ENCODE measurements around the gene SS18. TPM values are rescaled to one million over a fixed set of nuclear protein-coding genes. Genes with fewer than 3 reads are reported as not detected.

SS18 gene
- total RNA-seq, 1 donor: 139 TPM

GRCh38 chr18:26089293-26090129 is 902 bp downstream of the SS18 start:
- peak overlapping the region; percentile 91 for H3K4me3 ChIP-seq (ENCODE audit: low read depth, low read length)
- TF ChIP-seq, protein P1, sequence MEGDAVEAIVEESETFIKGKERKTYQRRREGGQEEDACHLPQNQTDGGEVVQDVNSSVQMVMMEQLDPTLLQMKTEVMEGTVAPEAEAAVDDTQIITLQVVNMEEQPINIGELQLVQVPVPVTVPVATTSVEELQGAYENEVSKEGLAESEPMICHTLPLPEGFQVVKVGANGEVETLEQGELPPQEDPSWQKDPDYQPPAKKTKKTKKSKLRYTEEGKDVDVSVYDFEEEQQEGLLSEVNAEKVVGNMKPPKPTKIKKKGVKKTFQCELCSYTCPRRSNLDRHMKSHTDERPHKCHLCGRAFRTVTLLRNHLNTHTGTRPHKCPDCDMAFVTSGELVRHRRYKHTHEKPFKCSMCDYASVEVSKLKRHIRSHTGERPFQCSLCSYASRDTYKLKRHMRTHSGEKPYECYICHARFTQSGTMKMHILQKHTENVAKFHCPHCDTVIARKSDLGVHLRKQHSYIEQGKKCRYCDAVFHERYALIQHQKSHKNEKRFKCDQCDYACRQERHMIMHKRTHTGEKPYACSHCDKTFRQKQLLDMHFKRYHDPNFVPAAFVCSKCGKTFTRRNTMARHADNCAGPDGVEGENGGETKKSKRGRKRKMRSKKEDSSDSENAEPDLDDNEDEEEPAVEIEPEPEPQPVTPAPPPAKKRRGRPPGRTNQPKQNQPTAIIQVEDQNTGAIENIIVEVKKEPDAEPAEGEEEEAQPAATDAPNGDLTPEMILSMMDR (IDR thresholded peaks at IDR 0.05; ENCODE audit: insufficient read depth, low read depth, low read length): no peak
- DNase-seq (ENCODE audit: low read depth): peak; percentile 52

- TF ChIP-seq, protein P1 (IDR thresholded peaks at IDR 0.05; ENCODE audit: insufficient read depth, low read depth, low read length): no peak
- peak; percentile 16 for DNase-seq (ENCODE audit: low read depth)
Observed at GRCh38 chr18:26088487-26088886, 1.9 kb downstream of the SS18 start.

GRCh38 chr18:26086959-26087358 is 3.5 kb downstream of the SS18 start:
- H3K4me3 ChIP-seq (ENCODE audit: low read depth, low read length): no peak overlapping the region
- TF ChIP-seq, protein P1 (IDR thresholded peaks at IDR 0.05; ENCODE audit: insufficient read depth, low read depth, low read length): no peak
- DNase-seq (ENCODE audit: low read depth): no peak

More at GRCh38 chr18:26088487-26088886, 1.9 kb downstream of the SS18 start:
- H3K4me3 ChIP-seq (ENCODE audit: low read depth, low read length): peak overlapping the region; percentile 91

DNA sequence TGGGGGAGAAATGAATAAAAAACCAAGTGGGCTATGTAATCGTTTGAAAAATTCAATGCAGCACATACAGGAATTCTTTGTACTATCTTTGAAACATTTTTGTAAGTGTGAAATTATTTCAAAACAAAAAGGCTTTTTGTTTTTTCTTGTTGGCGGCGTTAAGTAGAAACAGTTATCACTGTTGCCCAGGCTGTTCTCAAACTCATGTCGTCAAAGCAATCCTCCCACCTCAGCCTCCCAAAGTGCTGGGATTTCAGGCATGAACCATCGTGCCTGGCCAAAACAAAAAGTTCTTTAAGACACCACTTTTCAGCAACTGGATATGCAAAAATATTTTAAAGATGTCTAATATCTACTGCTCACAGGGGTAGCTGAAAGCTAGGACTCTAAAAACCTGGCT is 5.4 kb downstream of the SS18 start:
- DNase-seq (ENCODE audit: low read depth): no peak
- no peak overlapping the region for H3K4me3 ChIP-seq (ENCODE audit: low read depth, low read length)
- TF ChIP-seq, protein P1 (IDR thresholded peaks at IDR 0.05; ENCODE audit: insufficient read depth, low read depth, low read length): no peak

DNA sequence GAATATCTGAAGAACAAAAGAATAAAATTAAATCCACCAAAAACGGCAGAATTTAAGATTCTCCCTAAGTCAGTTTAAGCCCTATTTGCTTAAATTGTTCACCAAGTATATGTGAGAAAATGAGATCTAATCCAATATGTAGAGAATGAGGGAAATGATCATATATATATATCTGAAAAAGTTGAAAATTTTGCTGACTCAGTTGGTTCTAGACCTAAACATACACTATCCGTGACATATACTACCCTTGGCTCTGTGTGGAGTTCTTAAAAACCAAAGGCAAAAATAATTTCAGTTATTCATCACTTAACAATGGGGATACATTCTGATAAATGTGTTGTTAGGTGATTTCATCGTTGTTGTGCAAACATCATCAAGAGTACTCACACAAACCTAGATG is 7.3 kb downstream of the SS18 start:
- no peak overlapping the region for H3K4me3 ChIP-seq (ENCODE audit: low read depth, low read length)
- no peak for DNase-seq (ENCODE audit: low read depth)
- TF ChIP-seq, protein P1 (IDR thresholded peaks at IDR 0.05; ENCODE audit: insufficient read depth, low read depth, low read length): no peak

DNA sequence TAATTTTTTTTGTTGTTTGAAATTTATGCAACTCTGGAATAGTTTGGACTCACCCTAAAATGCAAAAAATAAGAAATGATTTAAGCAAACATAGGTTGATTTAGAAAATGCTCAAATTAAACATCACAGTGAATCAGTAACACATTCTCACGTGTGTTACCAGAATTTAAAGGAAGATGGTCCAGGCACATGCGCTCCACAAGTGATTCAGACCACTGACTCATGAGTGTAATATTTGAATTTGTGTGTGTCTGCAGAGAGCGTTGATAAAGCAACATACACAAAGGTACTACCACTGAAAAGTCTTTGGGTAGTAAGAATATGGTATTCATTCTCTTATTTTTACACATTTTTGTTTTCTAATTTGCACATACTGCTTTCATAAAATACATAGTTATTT is 7.9 kb downstream of the SS18 start:
- no peak overlapping the region for H3K4me3 ChIP-seq (ENCODE audit: low read depth, low read length)
- peak; percentile 8 for DNase-seq (ENCODE audit: low read depth)
- TF ChIP-seq, protein P1 (IDR thresholded peaks at IDR 0.05; ENCODE audit: insufficient read depth, low read depth, low read length): no peak

Measured in fibroblast of villous mesenchyme (primary cell).